GM12865 (cell line): Measurements from ENCODE around the gene IKZF4.

Experiments
- DNase-seq: peaks from one replicate; pipeline ENCODE4 v3.0.0; 2010; ENCODE audit warnings: low read depth
- H3K4me3 ChIP-seq: 2 replicates; pipeline ENCODE4 v1.5.1; 2011; ENCODE audit warnings: mild to moderate bottlenecking, low read depth, low read length, control low read depth
- TF ChIP-seq, protein P1 (sequence below): IDR thresholded peaks from 2 replicates; pipeline ENCODE4 v1.5.1; 2011; ENCODE audit warnings: low read length, control low read depth, low read depth, inconsistent platforms; ENCODE audit not compliant: insufficient read depth; ENCODE audit errors: missing control alignments

The IKZF4 gene

GRCh38 chr12:56086096-56086495 lies 65.3 kb downstream of the IKZF4 start:
- DNase-seq: no peak
- TF ChIP-seq, protein P1, sequence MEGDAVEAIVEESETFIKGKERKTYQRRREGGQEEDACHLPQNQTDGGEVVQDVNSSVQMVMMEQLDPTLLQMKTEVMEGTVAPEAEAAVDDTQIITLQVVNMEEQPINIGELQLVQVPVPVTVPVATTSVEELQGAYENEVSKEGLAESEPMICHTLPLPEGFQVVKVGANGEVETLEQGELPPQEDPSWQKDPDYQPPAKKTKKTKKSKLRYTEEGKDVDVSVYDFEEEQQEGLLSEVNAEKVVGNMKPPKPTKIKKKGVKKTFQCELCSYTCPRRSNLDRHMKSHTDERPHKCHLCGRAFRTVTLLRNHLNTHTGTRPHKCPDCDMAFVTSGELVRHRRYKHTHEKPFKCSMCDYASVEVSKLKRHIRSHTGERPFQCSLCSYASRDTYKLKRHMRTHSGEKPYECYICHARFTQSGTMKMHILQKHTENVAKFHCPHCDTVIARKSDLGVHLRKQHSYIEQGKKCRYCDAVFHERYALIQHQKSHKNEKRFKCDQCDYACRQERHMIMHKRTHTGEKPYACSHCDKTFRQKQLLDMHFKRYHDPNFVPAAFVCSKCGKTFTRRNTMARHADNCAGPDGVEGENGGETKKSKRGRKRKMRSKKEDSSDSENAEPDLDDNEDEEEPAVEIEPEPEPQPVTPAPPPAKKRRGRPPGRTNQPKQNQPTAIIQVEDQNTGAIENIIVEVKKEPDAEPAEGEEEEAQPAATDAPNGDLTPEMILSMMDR: no peak
- no peak overlapping the region for H3K4me3 ChIP-seq

DNA sequence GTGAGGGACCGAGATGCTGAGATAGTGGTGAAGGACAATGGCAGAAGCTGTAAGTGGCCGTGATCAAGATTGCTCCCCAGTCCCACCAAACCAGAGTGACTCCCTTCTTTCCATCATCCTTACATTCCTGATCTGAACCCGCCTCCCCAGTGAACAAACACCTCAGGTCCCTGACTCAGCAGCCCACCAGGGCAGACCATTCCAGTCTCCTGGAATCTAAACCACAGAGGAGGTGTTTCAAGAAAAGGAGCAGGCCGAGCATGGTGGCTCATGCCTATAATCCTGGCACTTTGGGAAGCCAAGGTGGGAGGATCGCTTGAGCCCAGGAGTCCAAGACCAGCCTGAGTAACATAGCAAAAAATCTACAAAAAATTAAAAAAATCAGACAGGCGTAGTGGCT lies 65.8 kb downstream of the IKZF4 start:
- H3K4me3 ChIP-seq: no peak overlapping the region
- no peak for DNase-seq
- TF ChIP-seq, protein P1: no peak

- no peak overlapping the region for H3K4me3 ChIP-seq
These were observed 66.4 kb downstream of the IKZF4 start for GRCh38 chr12:56087220-56087619.

More at GRCh38 chr12:56087220-56087619, 66.4 kb downstream of the IKZF4 start:
- TF ChIP-seq, protein P1: no peak
- DNase-seq: no peak
